IMR-90 (cell line): ENCODE results near the gene LDAH. TPM values are rescaled to one million over a fixed set of nuclear protein-coding genes. Genes with fewer than 3 reads are reported as not detected.

Source experiments
- ATAC-seq: fragments of 200-7000 bp; cut with Tn5 transposase; 2 replicates; pipeline ENCODE4 v1.9.1; 2020; ENCODE audit warnings: low read depth, mild to moderate bottlenecking, moderate library complexity
- BruUV-seq: library from RNA; stranded (reverse); fragments of 400-500 nt; replicated peaks from 2 replicates; lab custom pipeline; 2021; lab: Mats Ljungman, UMichigan
- CTCF ChIA-PET: fragments of 300-600 bp; formaldehyde crosslinking; extraction: SDS; loops from one replicate; lab custom pipeline; 2021; ENCODE audit warnings: antibody characterized with exemption; lab: Yijun Ruan, JAX
- POLR2A ChIA-PET: fragments of 300-600 bp; sonication (Branson Sonifier 250); formaldehyde crosslinking; loops from one replicate; lab custom pipeline; 2022; ENCODE audit warnings: antibody characterized with exemption; ENCODE audit not compliant: unreplicated experiment; lab: Charles Lee
- DNase-seq: peaks from one replicate; pipeline ENCODE4 v3.0.0; 2013
- H2AFZ ChIP-seq: replicated peaks from 2 replicates; pipeline ENCODE3; 2013; ENCODE audit warnings: low read length, mild to moderate bottlenecking; ENCODE audit not compliant: poor library complexity
- H2AK5ac ChIP-seq: 2 replicates; pipeline ENCODE4 v1.6.1; 2013; ENCODE audit warnings: low read depth, low read length, inconsistent platforms
- H2AK9ac ChIP-seq: replicated peaks from 2 replicates; pipeline ENCODE3; 2013; ENCODE audit warnings: mild to moderate bottlenecking, low read depth, low read length, moderate library complexity; ENCODE audit not compliant: poor library complexity
- H2BK120ac ChIP-seq: 2 replicates; pipeline ENCODE4 v1.6.1; 2013; ENCODE audit warnings: low read depth, low read length, inconsistent platforms
- H2BK15ac ChIP-seq: 3 replicates; pipeline ENCODE4 v1.6.1; 2013; ENCODE audit warnings: low read depth, low read length, inconsistent platforms
- H2BK20ac ChIP-seq: 2 replicates; pipeline ENCODE4 v1.6.1; 2013; ENCODE audit warnings: low read depth, mild to moderate bottlenecking, inconsistent platforms, low read length, moderate library complexity
- H2BK5ac ChIP-seq: 2 replicates; pipeline ENCODE4 v1.6.1; 2013; ENCODE audit warnings: mild to moderate bottlenecking, low read depth, low read length, inconsistent platforms; ENCODE audit not compliant: poor library complexity, severe bottlenecking
- H3K14ac ChIP-seq: replicated peaks from 2 replicates; pipeline ENCODE4 v1.6.1; 2013; ENCODE audit warnings: low read depth, low read length, inconsistent platforms
- H3K18ac ChIP-seq: 2 replicates; pipeline ENCODE4 v1.6.1; 2013; ENCODE audit warnings: low read depth, low read length, control low read depth
- H3K23ac ChIP-seq: 2 replicates; pipeline ENCODE4 v1.6.1; 2013; ENCODE audit warnings: low read depth, low read length, inconsistent platforms
- H3K27ac ChIP-seq: 2 replicates; pipeline ENCODE4 v1.5.1; 2013; ENCODE audit warnings: mild to moderate bottlenecking, control low read depth, low read length; ENCODE audit not compliant: insufficient read depth
- H3K27me3 ChIP-seq: 2 replicates; pipeline ENCODE4 v1.6.1; 2013; ENCODE audit warnings: low read length; ENCODE audit not compliant: control insufficient read depth, insufficient read depth
- H3K36me3 ChIP-seq: 2 replicates; pipeline ENCODE4 v1.6.1; 2013; ENCODE audit warnings: low read length, mixed read lengths; ENCODE audit not compliant: control insufficient read depth, insufficient read depth
- H3K4ac ChIP-seq: 2 replicates; pipeline ENCODE4 v1.6.1; 2013; ENCODE audit warnings: low read depth, low read length, inconsistent platforms
- H3K4me1 ChIP-seq: 2 replicates; pipeline ENCODE4 v1.6.1; 2013; ENCODE audit warnings: low read length, mixed read lengths; ENCODE audit not compliant: control insufficient read depth, insufficient read depth
- H3K4me2 ChIP-seq: 2 replicates; pipeline ENCODE4 v1.6.1; 2013; ENCODE audit warnings: low read depth, mild to moderate bottlenecking, control low read depth, low read length, moderate library complexity
- H3K4me3 ChIP-seq: 2 replicates; pipeline ENCODE4 v1.5.1; 2013; ENCODE audit warnings: low read depth, mild to moderate bottlenecking, control low read depth, low read length, moderate library complexity; ENCODE audit not compliant: insufficient read depth
- H3K56ac ChIP-seq: 2 replicates; pipeline ENCODE4 v1.6.1; 2013; ENCODE audit warnings: low read length, inconsistent platforms; ENCODE audit not compliant: insufficient read depth; ENCODE audit errors: extremely low read depth
- H3K79me1 ChIP-seq, 2 experiments: 2 replicates each; pipeline ENCODE4 v1.6.1; 2013; ENCODE audit warnings: low read length in 2 of 2, inconsistent platforms in 1 of 2, low read depth in 1 of 2
- H3K9ac ChIP-seq: 2 replicates; pipeline ENCODE4 v1.6.1; 2013; ENCODE audit warnings: low read depth, low read length, control low read depth
- H3K9me1 ChIP-seq: 2 replicates; pipeline ENCODE4 v1.6.1; 2013; ENCODE audit warnings: low read length, inconsistent platforms; ENCODE audit not compliant: insufficient read depth
- H3K9me3 ChIP-seq: 2 replicates; pipeline ENCODE4 v1.6.1; 2013; ENCODE audit warnings: low read length; ENCODE audit not compliant: control insufficient read depth, insufficient read depth
- H4K20me1 ChIP-seq: 2 replicates; pipeline ENCODE4 v1.6.1; 2013; ENCODE audit warnings: low read length, inconsistent platforms; ENCODE audit not compliant: insufficient read depth
- H4K5ac ChIP-seq: 2 replicates; pipeline ENCODE4 v1.6.1; 2013; ENCODE audit warnings: mild to moderate bottlenecking, low read depth, low read length, control low read depth
- H4K8ac ChIP-seq, 2 experiments: 2 replicates each; pipeline ENCODE4 v1.6.1; 2013; ENCODE audit warnings: low read depth in 2 of 2, low read length in 2 of 2, control low read depth in 1 of 2, inconsistent platforms in 1 of 2
- H4K91ac ChIP-seq: 2 replicates; pipeline ENCODE4 v1.6.1; 2013; ENCODE audit warnings: low read depth, low read length, inconsistent platforms; ENCODE audit not compliant: insufficient read depth
- MXI1 ChIP-seq: IDR thresholded peaks from 2 replicates; pipeline ENCODE4 v1.6.1; 2012; ENCODE audit warnings: low read depth, mild to moderate bottlenecking, low read length, moderate library complexity, borderline replicate concordance
- WGBS, 2 experiments: methylation state at CpG; one replicate each; pipeline versions ENCODE4 v1.1.5 to v1.1.7; 2013; ENCODE audit warnings: missing lambda C conversion rate in 2 of 2; ENCODE audit not compliant: insufficient read length in 1 of 2; ENCODE audit errors: extremely low coverage in 2 of 2; 5-methylcytosine and 5-hydroxymethylcytosine counted together
- dilution Hi-C: fragments of 300-500 bp; cut with HindIII; formaldehyde crosslinking; loops from one replicate; pipeline ENCODE4 v1.14.3; 2018; ENCODE audit warnings: low sequenced_read_pairs; ENCODE audit not compliant: unreplicated experiment
- in situ Hi-C: fragments of 300-500 bp; cut with MboI; formaldehyde crosslinking; loops from 3 replicates; pipeline ENCODE4 v1.14.3; 2019; ENCODE audit warnings: low sequenced_read_pairs, inconsistent platforms, mixed read lengths
- intact Hi-C: fragments of 100-400 bp; cut with micrococcal nuclease; formaldehyde crosslinking; loops from 2 replicates; pipeline ENCODE4 v1.10.0; 2022
- polyA plus RNA-seq, 3 experiments: library from polyadenylated mRNA; depleted of rRNA; stranded (reverse); fragments of >200 nt; gene quantifications; 2 replicates each; pipeline ENCODE4 v1.2.3, GENCODE V29; 2012; ENCODE audit warnings: low replicate concordance in 1 of 3
- total RNA-seq: library from RNA; depleted of rRNA; stranded (reverse); fragments of >200 nt; gene quantifications from 2 replicates; pipeline ENCODE4 v1.2.3, GENCODE V29; 2012

LDAH gene
- total and polyA plus RNA-seq, 2 of the 4 experiments (the other 2 are of a cell fraction), result 12.1 to 31.7 TPM

- BruUV-seq, result no TSS peak
- Histone ChIP-seq H4K5ac (no peak overlapping the region), H3K9ac (no peak overlapping the region), H2BK120ac (no peak overlapping the region), H3K9me1 (peaks cover 5% of the 10 kb centered on the region), H3K27ac (no peak overlapping the region), H3K4me3 (no peak overlapping the region), H2AK5ac (no peak overlapping the region), H4K8ac (no peak overlapping the region), H3K4me2 (no peak overlapping the region), H3K79me1 (peaks cover 0 to 3% of the 10 kb centered on the region in 2 experiments; a peak in 1 of 4 replicates), H2BK20ac (no peak overlapping the region), H4K91ac (no peak overlapping the region), H3K9me3 (no peaks in the 10 kb centered on the region), H3K23ac (no peak overlapping the region), H3K18ac (no peak overlapping the region), H3K14ac (no peak overlapping the region), H2AK9ac (no peak overlapping the region), H3K27me3 (no peaks in the 10 kb centered on the region), H4K20me1 (no peaks in the 10 kb centered on the region; the same call in 1 of the 2 replicates), H2BK15ac (no peak overlapping the region), H3K56ac (no peak overlapping the region), H3K36me3 (peaks cover 3% of the 10 kb centered on the region; the same call in 1 of the 2 replicates), H2BK5ac (no peak overlapping the region), H2AFZ (no peak overlapping the region), H3K4ac (no peak overlapping the region), H3K4me1 (0 out of 2 replicates have a peak, but pooled peaks cover 2% of the 10 kb centered on the region)
- ATAC-seq (no peak), DNase-seq (no peak)
- in situ Hi-C loops (no loop called here), intact Hi-C loops (no loop called here), dilution Hi-C loops (no loop called here)
- no peak for TF ChIP-seq MXI1
- WGBS, 2 experiments, result 95% methylated on average over 3 of the region's 15 CpGs; no CpG with 5 or more reads in 1 of the 2 experiments
- ChIA-PET POLR2A (no interaction called here), CTCF (no interaction called here)
Measured at GRCh38 chr2:20766798-20767644, 55.9 kb downstream of the LDAH start.
